Mesenchymal stem cell (in vitro differentiated cells and primary cell): ENCODE measurements around the gene WSCD1.

Experiments used
- DNase-seq: peaks from one replicate; pipeline ENCODE4 v3.0.0-alpha.2; 2013
- H2AFZ ChIP-seq: one replicate; pipeline ENCODE4 v1.6.1; 2013; ENCODE audit warnings: low read depth, mild to moderate bottlenecking, control low read depth, inconsistent platforms, low read length, moderate library complexity
- H2AK5ac ChIP-seq: 2 replicates; pipeline ENCODE4 v1.6.1; 2013; ENCODE audit warnings: low read length, moderate library complexity, mild to moderate bottlenecking, inconsistent platforms; ENCODE audit not compliant: severe bottlenecking
- H2BK120ac ChIP-seq: one replicate; pipeline ENCODE4 v1.6.1; 2013; ENCODE audit warnings: low read depth, mild to moderate bottlenecking, inconsistent platforms, low read length, moderate library complexity
- H2BK12ac ChIP-seq, 2 experiments: one replicate each; pipeline ENCODE4 v1.6.1; 2013; ENCODE audit warnings: inconsistent platforms in 2 of 2, low read length in 2 of 2, mild to moderate bottlenecking in 2 of 2, moderate library complexity in 2 of 2, control low read depth in 1 of 2
- H2BK15ac ChIP-seq: one replicate; pipeline ENCODE4 v1.6.1; 2013; ENCODE audit warnings: mild to moderate bottlenecking, low read depth, inconsistent platforms; ENCODE audit not compliant: poor library complexity, severe bottlenecking
- H2BK5ac ChIP-seq: 2 replicates; pipeline ENCODE4 v1.6.1; 2013; ENCODE audit warnings: low read depth, mild to moderate bottlenecking, low read length, control low read depth, inconsistent platforms; ENCODE audit not compliant: poor library complexity, severe bottlenecking
- H3K14ac ChIP-seq, 2 experiments: one replicate each; pipeline ENCODE4 v1.6.1; 2013; ENCODE audit warnings: inconsistent platforms in 2 of 2, low read length in 2 of 2, control low read depth in 1 of 2, mild to moderate bottlenecking in 1 of 2, moderate library complexity in 1 of 2
- H3K18ac ChIP-seq, 2 experiments: one replicate each; pipeline ENCODE4 v1.6.1; 2013; ENCODE audit warnings: inconsistent platforms in 2 of 2, low read length in 2 of 2, control low read depth in 1 of 2, low read depth in 1 of 2, mild to moderate bottlenecking in 1 of 2
- H3K23ac ChIP-seq, 2 experiments: one replicate each; pipeline ENCODE4 v1.6.1; 2013; ENCODE audit warnings: inconsistent platforms in 2 of 2, low read length in 2 of 2, mild to moderate bottlenecking in 2 of 2, moderate library complexity in 2 of 2, control low read depth in 1 of 2
- H3K27ac ChIP-seq: 2 replicates; pipeline ENCODE4 v1.5.1; 2013; ENCODE audit warnings: mild to moderate bottlenecking, moderate library complexity, low read length, control low read depth, inconsistent platforms; ENCODE audit not compliant: poor library complexity, severe bottlenecking
- H3K27me3 ChIP-seq, 2 experiments: 2 replicates each; pipeline versions ENCODE4 v1.6.1 to v1.7.0; 2013; ENCODE audit warnings: low read length in 2 of 2, mild to moderate bottlenecking in 2 of 2, moderate library complexity in 2 of 2, control low read depth in 1 of 2, inconsistent platforms in 1 of 2; ENCODE audit not compliant: control insufficient read depth in 1 of 2, insufficient read depth in 1 of 2
- H3K36me3 ChIP-seq, 2 experiments: 2 replicates each; pipeline versions ENCODE4 v1.6.1 to v1.7.0; 2013; ENCODE audit warnings: low read length in 2 of 2, control low read depth in 1 of 2, inconsistent platforms in 1 of 2, low read depth in 1 of 2, mild to moderate bottlenecking in 1 of 2; ENCODE audit not compliant: insufficient read depth in 2 of 2, control insufficient read depth in 1 of 2
- H3K4ac ChIP-seq, 2 experiments: one replicate each; pipeline ENCODE4 v1.6.1; 2013; ENCODE audit warnings: inconsistent platforms in 2 of 2, low read length in 2 of 2, mild to moderate bottlenecking in 2 of 2, moderate library complexity in 2 of 2, control low read depth in 1 of 2, low read depth in 1 of 2
- H3K4me1 ChIP-seq: 2 replicates; pipeline ENCODE4 v1.6.1; 2013; ENCODE audit warnings: low read depth, low read length, control low read depth; ENCODE audit not compliant: control insufficient read depth, insufficient read depth
- H3K4me2 ChIP-seq: 2 replicates; pipeline ENCODE4 v1.6.1; 2013; ENCODE audit warnings: low read length, mild to moderate bottlenecking, inconsistent platforms; ENCODE audit not compliant: poor library complexity, severe bottlenecking
- H3K4me3 ChIP-seq, 2 experiments: 2 replicates each; pipeline versions ENCODE4 v1.5.1 to v1.7.0; 2013; ENCODE audit warnings: low read length in 2 of 2, mild to moderate bottlenecking in 2 of 2, control low read depth in 1 of 2, low read depth in 1 of 2; ENCODE audit not compliant: insufficient read depth in 1 of 2
- H3K79me1 ChIP-seq: replicated peaks from 2 replicates; pipeline ENCODE4 v1.6.1; 2013; ENCODE audit warnings: mild to moderate bottlenecking, control low read depth, low read length, inconsistent platforms; ENCODE audit not compliant: poor library complexity, severe bottlenecking
- H3K9ac ChIP-seq: 2 replicates; pipeline ENCODE4 v1.7.0; 2013; ENCODE audit warnings: mild to moderate bottlenecking, low read length, moderate library complexity
- H3K9me3 ChIP-seq: 2 replicates; pipeline ENCODE4 v1.7.0; 2013; ENCODE audit warnings: mild to moderate bottlenecking, low read length; ENCODE audit not compliant: control insufficient read depth
- H4K8ac ChIP-seq: one replicate; pipeline ENCODE4 v1.6.1; 2013; ENCODE audit warnings: inconsistent platforms, mild to moderate bottlenecking, low read length, moderate library complexity
- H4K91ac ChIP-seq: one replicate; pipeline ENCODE4 v1.6.1; 2013; ENCODE audit warnings: mild to moderate bottlenecking, low read length, inconsistent platforms
- WGBS: methylation state at CpG from one replicate; pipeline ENCODE4 v1.1.7; 2013; ENCODE audit warnings: mixed read lengths; 5-methylcytosine and 5-hydroxymethylcytosine counted together

The WSCD1 gene

GRCh38 chr17:6157716-6158115 is 87.5 kb downstream of the WSCD1 start:
- DNase-seq, result no peak
- Histone ChIP-seq H2AK5ac (no peak overlapping the region), H3K9me3 (no peaks in the 10 kb centered on the region), H3K18ac (no peak overlapping the region), H3K9ac (no peak overlapping the region), H4K91ac (no peak overlapping the region), H3K79me1 (no peaks in the 10 kb centered on the region), H3K23ac (no peak overlapping the region), H3K14ac (no peak overlapping the region), H2BK12ac (no peak overlapping the region), H3K4me2 (no peak overlapping the region), H3K4me1 (no peaks in the 10 kb centered on the region), H2BK120ac (no peak overlapping the region), H3K4me3 (no peak overlapping the region), H3K36me3 (no peaks in the 10 kb centered on the region), H3K4ac (no peak overlapping the region), H2BK5ac (no peak overlapping the region), H2AFZ (no peak overlapping the region), H4K8ac (no peak overlapping the region), H2BK15ac (no peak overlapping the region), H3K27ac (no peak overlapping the region), H3K27me3 (peaks cover 0 to 39% of the 10 kb centered on the region in 2 experiments)
- WGBS, result 84% methylated on average over 4 of the region's 4 CpGs

- Histone ChIP-seq H2BK12ac (no peak overlapping the region), H3K4me3 (no peak overlapping the region), H2AFZ (no peak overlapping the region), H4K8ac (no peak overlapping the region), H3K79me1 (no peaks in the 10 kb centered on the region), H4K91ac (no peak overlapping the region), H2BK120ac (no peak overlapping the region), H3K9ac (no peak overlapping the region), H3K36me3 (no peaks in the 10 kb centered on the region), H2BK15ac (no peak overlapping the region), H2AK5ac (no peak overlapping the region), H3K18ac (no peak overlapping the region), H3K27me3 (peaks cover 0 to 50% of the 10 kb centered on the region in 2 experiments), H3K27ac (no peak overlapping the region), H3K4me1 (no peaks in the 10 kb centered on the region), H3K14ac (no peak overlapping the region), H3K4me2 (no peak overlapping the region), H3K4ac (no peak overlapping the region), H2BK5ac (no peak overlapping the region), H3K23ac (no peak overlapping the region), H3K9me3 (no peaks in the 10 kb centered on the region)
- no peak for DNase-seq
- 84% methylated on average over 15 of the region's 15 CpGs for WGBS
Measured at GRCh38 chr17:6159541-6160231, 89.5 kb downstream of the WSCD1 start.

GRCh38 chr17:6160232-6160555 is 90.0 kb downstream of the WSCD1 start:
- Histone ChIP-seq H3K4me2 (no peak overlapping the region), H2BK12ac (no peak overlapping the region), H2AFZ (no peak overlapping the region), H3K4me1 (no peaks in the 10 kb centered on the region), H3K27me3 (peaks cover 0 to 52% of the 10 kb centered on the region in 2 experiments), H4K91ac (no peak overlapping the region), H3K27ac (no peak overlapping the region), H2AK5ac (no peak overlapping the region), H4K8ac (no peak overlapping the region), H3K9me3 (no peaks in the 10 kb centered on the region), H2BK5ac (no peak overlapping the region), H2BK15ac (no peak overlapping the region), H2BK120ac (no peak overlapping the region), H3K9ac (no peak overlapping the region), H3K18ac (no peak overlapping the region), H3K14ac (no peak overlapping the region), H3K36me3 (no peaks in the 10 kb centered on the region), H3K79me1 (no peaks in the 10 kb centered on the region), H3K23ac (no peak overlapping the region), H3K4ac (no peak overlapping the region), H3K4me3 (no peak overlapping the region)
- DNase-seq, result no peak
- WGBS, result 85% methylated on average over 8 of the region's 8 CpGs

- no peaks in the 10 kb centered on the region for H3K9me3 ChIP-seq
- H3K27me3 ChIP-seq, result peaks cover 0 to 54% of the 10 kb centered on the region in 2 experiments
- H3K9ac ChIP-seq, result no peak overlapping the region
- H3K23ac ChIP-seq, result no peak overlapping the region
- no peak overlapping the region for H2BK15ac ChIP-seq
- no peak overlapping the region for H2AK5ac ChIP-seq
- H4K91ac ChIP-seq, result no peak overlapping the region
- no peaks in the 10 kb centered on the region for H3K79me1 ChIP-seq
- 88% methylated on average over 19 of the region's 24 CpGs for WGBS
- H2AFZ ChIP-seq, result no peak overlapping the region
- H3K4me2 ChIP-seq, result no peak overlapping the region
- H3K4me1 ChIP-seq, result no peaks in the 10 kb centered on the region
- no peak overlapping the region for H3K18ac ChIP-seq
- no peak for DNase-seq
- H2BK12ac ChIP-seq, result no peak overlapping the region
- H3K4me3 ChIP-seq, result no peak overlapping the region
- no peak overlapping the region for H3K4ac ChIP-seq
- no peak overlapping the region for H4K8ac ChIP-seq
- H2BK5ac ChIP-seq, result no peak overlapping the region
- no peak overlapping the region for H3K27ac ChIP-seq
- no peak overlapping the region for H3K14ac ChIP-seq
- no peak overlapping the region for H2BK120ac ChIP-seq
- H3K36me3 ChIP-seq, result no peaks in the 10 kb centered on the region
Measured at GRCh38 chr17:6160911-6161855, 91.0 kb downstream of the WSCD1 start.
